Colonic mucosa (tissue), 4 donors: Measurements from ENCODE around the gene GGTLC2. TPM values are rescaled to one million over a fixed set of nuclear protein-coding genes. Genes with fewer than 3 reads are reported as not detected.

Experiments
- DNase-seq: peaks from one replicate; pipeline ENCODE4 v3.0.0-alpha.2; 2020
- H3K27ac ChIP-seq: fragments of 200-600 bp; one replicate; pipeline ENCODE4 v1.8.0; 2021
- H3K27me3 ChIP-seq: fragments of 200-600 bp; one replicate; pipeline ENCODE4 v1.8.0; 2021
- H3K36me3 ChIP-seq: fragments of 200-600 bp; one replicate; pipeline ENCODE4 v1.8.0; 2021
- H3K4me1 ChIP-seq: fragments of 200-600 bp; one replicate; pipeline ENCODE4 v1.8.0; 2021; ENCODE audit warnings: mild to moderate bottlenecking
- H3K4me3 ChIP-seq: fragments of 200-600 bp; one replicate; pipeline ENCODE4 v1.8.0; 2021
- H3K9ac ChIP-seq, 2 donors: one replicate each; pipeline ENCODE4 v1.7.0; 2013; ENCODE audit warnings: control low read depth in 2 of 2, low read depth in 2 of 2, low read length in 2 of 2
- H3K9me3 ChIP-seq: fragments of 200-600 bp; one replicate; pipeline ENCODE4 v1.8.0; 2021
- intact Hi-C: fragments of 100-400 bp; cut with DNase I; formaldehyde crosslinking; loops from one replicate; pipeline ENCODE4 v1.14.1; 2022
- total RNA-seq, 2 donors: library from RNA; stranded (reverse); fragmentation: NEBNext Ultra II Directional in 1 of 2; extraction: Animal tissue kit (Norgen Biotek cat#: 25700) in 1 of 2; gene quantifications; one replicate each; pipeline ENCODE4 v1.2.1, GENCODE V29; 2021
- TF ChIP-seq, protein P1 (sequence below): fragments of 200-600 bp; IDR thresholded peaks from one replicate; pipeline ENCODE4 v1.8.0; 2022; ENCODE audit warnings: antibody characterized with exemption, mild to moderate bottlenecking
- donor health status: healthy.
- donor health status: DM: no; HTN: no; CAD: no.
- donor health status: DM: no; HTN: no; CAD: no.

The GGTLC2 gene
- total RNA-seq, 2 donors from 2014 or later: not detected

DNA sequence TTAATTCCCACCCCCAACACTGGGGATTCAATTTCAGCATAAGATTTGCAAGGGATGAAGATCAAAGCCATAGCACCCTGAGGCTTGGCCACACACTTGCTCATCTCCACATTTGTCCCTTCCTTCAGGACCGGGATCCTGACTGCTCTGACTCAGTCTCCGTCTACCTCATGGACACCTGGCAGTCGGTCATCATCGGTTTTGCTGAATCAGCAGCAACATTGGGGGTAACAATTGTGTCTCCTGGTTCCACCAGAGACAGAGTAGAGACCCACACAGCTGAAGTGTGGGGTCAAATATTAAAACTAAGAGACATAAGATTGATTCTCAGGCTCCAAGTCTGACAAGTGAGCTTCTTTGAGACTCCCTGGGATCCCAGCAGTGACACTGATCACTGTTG, 34.6 kb downstream of the GGTLC2 start:
- DNase-seq: no peak
- Histone ChIP-seq H3K27me3 (no peaks in the 10 kb centered on the region), H3K4me3 (no peak overlapping the region), H3K36me3 (no peaks in the 10 kb centered on the region), H3K4me1 (no peaks in the 10 kb centered on the region), H3K9me3 (no peaks in the 10 kb centered on the region), H3K9ac (no peak overlapping the region), H3K27ac (no peak overlapping the region)
- TF ChIP-seq, protein P1, sequence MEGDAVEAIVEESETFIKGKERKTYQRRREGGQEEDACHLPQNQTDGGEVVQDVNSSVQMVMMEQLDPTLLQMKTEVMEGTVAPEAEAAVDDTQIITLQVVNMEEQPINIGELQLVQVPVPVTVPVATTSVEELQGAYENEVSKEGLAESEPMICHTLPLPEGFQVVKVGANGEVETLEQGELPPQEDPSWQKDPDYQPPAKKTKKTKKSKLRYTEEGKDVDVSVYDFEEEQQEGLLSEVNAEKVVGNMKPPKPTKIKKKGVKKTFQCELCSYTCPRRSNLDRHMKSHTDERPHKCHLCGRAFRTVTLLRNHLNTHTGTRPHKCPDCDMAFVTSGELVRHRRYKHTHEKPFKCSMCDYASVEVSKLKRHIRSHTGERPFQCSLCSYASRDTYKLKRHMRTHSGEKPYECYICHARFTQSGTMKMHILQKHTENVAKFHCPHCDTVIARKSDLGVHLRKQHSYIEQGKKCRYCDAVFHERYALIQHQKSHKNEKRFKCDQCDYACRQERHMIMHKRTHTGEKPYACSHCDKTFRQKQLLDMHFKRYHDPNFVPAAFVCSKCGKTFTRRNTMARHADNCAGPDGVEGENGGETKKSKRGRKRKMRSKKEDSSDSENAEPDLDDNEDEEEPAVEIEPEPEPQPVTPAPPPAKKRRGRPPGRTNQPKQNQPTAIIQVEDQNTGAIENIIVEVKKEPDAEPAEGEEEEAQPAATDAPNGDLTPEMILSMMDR: no peak
- intact Hi-C loops: no loop called here

DNA sequence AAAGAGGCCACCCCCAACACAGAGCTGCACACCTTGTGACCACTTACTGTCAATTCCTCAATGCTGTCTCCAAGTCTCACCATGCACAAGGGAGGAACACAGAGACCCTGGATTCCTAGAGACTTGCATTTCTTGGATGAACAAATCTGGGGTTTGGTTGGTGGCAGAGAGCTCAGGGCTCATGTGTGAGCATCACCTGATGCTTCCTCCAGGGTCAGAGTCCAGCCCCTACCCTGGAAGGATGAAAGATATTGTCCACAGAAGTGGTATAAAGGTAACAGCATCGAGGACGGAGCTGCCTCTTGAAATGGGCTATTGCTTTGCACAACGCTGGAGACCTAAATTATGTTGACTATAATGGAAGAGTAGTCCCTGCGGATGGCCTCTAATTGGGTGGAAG, 36.0 kb downstream of the GGTLC2 start:
- no peaks in the 10 kb centered on the region for H3K36me3 ChIP-seq
- no peaks in the 10 kb centered on the region for H3K9me3 ChIP-seq
- intact Hi-C loops: no loop called here
- TF ChIP-seq, protein P1: no peak
- H3K4me1 ChIP-seq: no peaks in the 10 kb centered on the region
- no peak for DNase-seq
- H3K9ac ChIP-seq: no peak overlapping the region
- H3K27me3 ChIP-seq: no peaks in the 10 kb centered on the region
- H3K27ac ChIP-seq: no peak overlapping the region
- H3K4me3 ChIP-seq: no peak overlapping the region

DNA sequence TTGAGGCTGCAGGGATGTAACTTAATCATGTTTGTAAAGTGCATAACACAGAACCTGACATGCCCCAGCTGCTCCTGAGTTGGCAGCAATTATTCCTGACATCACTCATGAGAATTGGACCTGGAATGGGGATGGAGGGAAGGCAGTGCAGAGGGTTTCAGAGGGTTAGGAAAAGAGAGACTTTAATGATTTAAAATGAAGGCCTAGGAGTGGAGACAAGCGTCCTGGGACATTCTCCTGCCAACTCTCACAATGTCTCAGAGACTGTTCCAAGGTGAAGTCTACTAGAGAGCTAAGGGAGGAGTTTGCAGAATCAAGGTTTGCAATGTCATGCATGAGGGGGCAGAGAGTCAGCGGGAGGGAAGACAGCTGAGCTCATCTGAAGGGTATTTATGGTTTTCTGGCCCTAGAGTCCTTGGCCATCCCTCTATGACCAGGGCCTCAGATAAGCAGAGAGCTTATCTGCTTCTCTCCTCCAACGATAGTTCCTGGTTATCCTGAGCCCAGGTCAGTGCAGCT, 36.9 kb downstream of the GGTLC2 start:
- Histone ChIP-seq H3K9ac (no peak overlapping the region), H3K36me3 (no peaks in the 10 kb centered on the region), H3K27me3 (no peaks in the 10 kb centered on the region), H3K9me3 (no peaks in the 10 kb centered on the region), H3K4me1 (no peaks in the 10 kb centered on the region), H3K4me3 (no peak overlapping the region), H3K27ac (no peak overlapping the region)
- no peak for DNase-seq
- TF ChIP-seq, protein P1: no peak
- intact Hi-C loops: no loop called here

DNA sequence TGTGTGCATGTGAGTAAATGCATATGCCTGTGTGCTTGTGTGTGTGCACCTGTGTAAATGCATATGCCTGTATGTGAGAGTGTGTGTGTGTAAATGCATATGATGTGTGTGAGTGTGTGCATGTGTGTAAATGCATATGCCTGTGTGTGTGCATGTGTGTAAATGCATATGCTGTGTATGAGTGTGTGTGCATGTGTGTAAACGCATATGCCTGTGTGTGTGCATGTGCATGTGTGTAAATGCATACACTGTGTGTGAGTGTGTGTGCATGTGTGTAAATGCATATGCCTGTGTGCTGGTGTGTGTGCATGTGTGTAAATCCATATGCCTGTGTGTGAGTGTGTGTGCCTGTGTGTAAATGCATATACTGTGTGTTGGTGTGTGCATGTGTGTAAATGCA, 37.8 kb downstream of the GGTLC2 start:
- Histone ChIP-seq H3K36me3 (no peaks in the 10 kb centered on the region), H3K9me3 (no peaks in the 10 kb centered on the region), H3K4me1 (no peaks in the 10 kb centered on the region), H3K27me3 (no peaks in the 10 kb centered on the region), H3K9ac (no peak overlapping the region), H3K4me3 (no peak overlapping the region), H3K27ac (no peak overlapping the region)
- intact Hi-C loops: no loop called here
- no peak for DNase-seq
- TF ChIP-seq, protein P1: no peak

DNA sequence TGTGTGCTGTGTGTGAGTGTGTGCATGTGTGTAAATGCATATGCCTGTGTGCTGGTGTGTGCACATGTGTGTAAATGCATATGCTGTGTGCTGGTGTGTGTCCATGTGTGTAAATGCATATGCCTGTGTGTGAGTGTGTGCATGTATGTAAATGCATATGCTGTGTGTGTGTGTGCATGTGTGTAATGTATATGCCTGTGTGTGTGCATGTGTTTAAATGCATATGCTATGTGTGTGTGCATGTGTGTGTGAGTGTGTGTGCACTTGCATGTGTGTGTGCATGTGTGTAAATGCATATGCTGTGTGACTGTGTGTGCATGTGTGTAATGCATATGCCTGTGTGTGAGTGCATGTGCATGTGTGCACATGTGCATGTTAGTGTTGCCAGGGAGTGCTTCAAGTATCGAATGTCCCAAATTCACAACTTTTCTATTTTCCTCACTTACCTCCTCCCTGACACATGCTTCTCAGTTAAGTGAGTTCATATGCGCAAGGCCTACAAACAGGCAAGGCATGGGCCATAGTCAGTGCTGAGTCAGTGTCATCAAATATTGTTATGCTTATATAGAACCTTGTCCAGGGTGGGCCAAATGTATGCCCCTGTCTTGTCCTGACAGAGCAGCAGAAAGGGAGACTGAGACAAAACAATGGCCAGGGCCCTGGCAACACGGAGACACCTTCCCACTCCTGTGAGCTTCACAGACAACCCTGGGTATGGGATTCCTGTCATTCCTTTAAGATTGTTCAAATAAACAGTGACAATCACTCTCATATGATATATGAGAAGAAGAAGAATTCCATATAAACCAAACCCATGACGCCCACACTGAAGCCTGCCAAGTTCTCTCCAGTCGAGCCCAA, 38.6 kb downstream of the GGTLC2 start:
- Histone ChIP-seq H3K4me1 (no peaks in the 10 kb centered on the region), H3K9ac (no peak overlapping the region), H3K4me3 (no peak overlapping the region), H3K27me3 (no peaks in the 10 kb centered on the region), H3K9me3 (no peaks in the 10 kb centered on the region), H3K27ac (no peak overlapping the region), H3K36me3 (no peaks in the 10 kb centered on the region)
- no peak for DNase-seq
- intact Hi-C loops: no loop called here
- TF ChIP-seq, protein P1: no peak
